ENCODE measurements around the gene MAD1L1. TPM values are rescaled to one million over a fixed set of nuclear protein-coding genes. Genes with fewer than 3 reads are reported as not detected.

MAD1L1 gene
- total and polyA plus RNA-seq, 2 of the 13 experiments (the other 11 are each of a cell fraction or from before 2014, with no cell fraction given) = 17.4 to 64.7 TPM

GRCh38 chr7:1842321-1843221 lies 390.2 kb downstream of the MAD1L1 start (continued):
- TF ChIP-seq DZIP1 (CRISPR knock-in tag; IDR thresholded peaks at IDR 0.05) = no peak
- peak; percentile 62; the same call in 1 of the 2 replicates for TF ChIP-seq TFAP4 (IDR thresholded peaks at IDR 0.05; ENCODE audit: borderline replicate concordance, low read depth)
- TF ChIP-seq CEBPZ (IDR thresholded peaks at IDR 0.05; ENCODE audit: low read length) = no peak
- TF ChIP-seq SMARCC2 (IDR thresholded peaks at IDR 0.05) = no peak
- TF ChIP-seq ZNF788 (CRISPR knock-in tag; IDR thresholded peaks at IDR 0.05; ENCODE audit: borderline replicate concordance) = no peak
- no peak for TF ChIP-seq RBAK (CRISPR knock-in tag; IDR thresholded peaks at IDR 0.05)
- no peak for TF ChIP-seq ZNF160 (CRISPR knock-in tag; IDR thresholded peaks at IDR 0.05)
- TF ChIP-seq CENPBD1 (CRISPR knock-in tag; IDR thresholded peaks at IDR 0.05; ENCODE audit: borderline replicate concordance, low read depth) = no peak
- TF ChIP-seq CREB1 (IDR thresholded peaks at IDR 0.05) = no peak
- no peak for TF ChIP-seq CREB1 (CRISPR knock-in tag; IDR thresholded peaks at IDR 0.05)
- peak; percentile 67 for TF ChIP-seq MEF2D (CRISPR knock-in tag; IDR thresholded peaks at IDR 0.05)
- no peak for TF ChIP-seq ZNF569 (CRISPR knock-in tag; IDR thresholded peaks at IDR 0.05; ENCODE audit: borderline replicate concordance)
- TF ChIP-seq ZNF883 (CRISPR knock-in tag; IDR thresholded peaks at IDR 0.05; ENCODE audit: not compliant biosample characterization) = peak; percentile 41
- peak; percentile 31; the same call in 1 of the 2 replicates for TF ChIP-seq ZIK1 (CRISPR knock-in tag; IDR thresholded peaks at IDR 0.05; ENCODE audit: borderline replicate concordance, low read depth)
- no peak for TF ChIP-seq TAF15 (IDR thresholded peaks at IDR 0.05; ENCODE audit: low read depth, low read length, poor library complexity, severe bottlenecking)
- TF ChIP-seq ZNF784 (CRISPR knock-in tag; IDR thresholded peaks at IDR 0.05; ENCODE audit: borderline replicate concordance) = no peak
- TF ChIP-seq TEAD3 (CRISPR knock-in tag; optimal IDR thresholded peaks at IDR 0.05; ENCODE audit: borderline replicate concordance) = peak; percentile 34
- no peak for TF ChIP-seq MAZ (IDR thresholded peaks at IDR 0.05; ENCODE audit: borderline replicate concordance, low read depth, low read length)
- no peak for TF ChIP-seq MAZ (CRISPR knock-in tag; IDR thresholded peaks at IDR 0.05; ENCODE audit: low read depth)
- peak; percentile 54; the same call in 1 of the 2 replicates for TF ChIP-seq ZSCAN9 (CRISPR knock-in tag; IDR thresholded peaks at IDR 0.05; ENCODE audit: borderline replicate concordance)
- no peak for TF ChIP-seq IKZF1 (IDR thresholded peaks at IDR 0.05)

Data from HepG2 (cell line).